ENCODE data around the gene HOXC12.

HOXC12 gene

DNA sequence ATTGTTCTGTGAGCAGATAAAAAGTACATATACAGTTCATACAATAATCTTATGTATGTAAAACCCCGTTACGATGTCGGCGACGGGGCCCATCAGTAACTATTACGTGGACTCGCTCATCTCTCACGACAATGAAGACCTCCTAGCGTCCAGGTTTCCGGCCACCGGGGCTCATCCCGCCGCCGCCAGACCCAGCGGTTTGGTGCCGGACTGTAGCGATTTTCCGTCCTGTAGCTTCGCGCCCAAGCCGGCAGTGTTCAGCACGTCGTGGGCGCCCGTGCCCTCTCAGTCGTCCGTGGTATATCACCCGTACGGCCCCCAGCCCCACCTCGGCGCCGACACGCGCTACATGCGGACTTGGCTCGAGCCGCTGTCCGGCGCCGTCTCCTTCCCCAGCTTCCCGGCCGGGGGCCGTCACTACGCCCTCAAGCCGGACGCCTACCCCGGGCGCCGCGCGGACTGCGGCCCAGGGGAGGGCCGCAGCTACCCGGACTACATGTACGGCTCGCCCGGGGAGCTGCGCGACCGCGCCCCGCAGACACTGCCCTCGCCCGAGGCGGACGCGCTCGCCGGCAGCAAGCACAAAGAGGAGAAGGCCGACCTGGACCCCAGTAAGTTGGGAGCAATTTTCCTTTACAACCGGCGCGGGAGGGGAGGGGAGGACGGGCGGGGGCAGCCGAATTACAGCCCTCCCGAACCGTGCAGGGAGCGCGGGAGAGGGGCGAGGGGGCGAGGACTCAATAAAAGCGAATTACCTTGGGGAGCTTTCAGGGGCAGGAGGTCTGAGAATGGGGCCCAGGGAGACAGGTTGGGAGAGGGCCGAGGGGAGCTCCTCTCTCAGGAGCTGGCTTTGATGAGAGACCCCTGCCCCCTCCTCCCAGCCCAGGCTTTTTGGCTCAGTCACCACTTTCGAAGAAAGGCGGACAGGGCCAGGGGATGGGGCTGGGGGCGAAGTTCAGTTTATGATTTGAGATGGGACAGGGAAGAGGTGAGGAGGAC is 45.7 kb downstream of the HOXC12 start, which contains the start of gene HOXC9 (continued):
- peak; percentile 12; the same call in 1 of the 2 replicates for TF ChIP-seq ZBTB17 (tag by site-specific recombination; IDR thresholded peaks at IDR 0.05)
- TF ChIP-seq, protein P1, sequence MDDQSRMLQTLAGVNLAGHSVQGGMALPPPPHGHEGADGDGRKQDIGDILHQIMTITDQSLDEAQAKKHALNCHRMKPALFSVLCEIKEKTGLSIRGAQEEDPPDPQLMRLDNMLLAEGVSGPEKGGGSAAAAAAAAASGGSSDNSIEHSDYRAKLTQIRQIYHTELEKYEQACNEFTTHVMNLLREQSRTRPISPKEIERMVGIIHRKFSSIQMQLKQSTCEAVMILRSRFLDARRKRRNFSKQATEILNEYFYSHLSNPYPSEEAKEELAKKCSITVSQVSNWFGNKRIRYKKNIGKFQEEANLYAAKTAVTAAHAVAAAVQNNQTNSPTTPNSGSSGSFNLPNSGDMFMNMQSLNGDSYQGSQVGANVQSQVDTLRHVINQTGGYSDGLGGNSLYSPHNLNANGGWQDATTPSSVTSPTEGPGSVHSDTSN (CRISPR knock-in tag; IDR thresholded peaks at IDR 0.05), result 0 out of 2 replicates have a peak, but pooled peaks have one; percentile 69
- TF ChIP-seq ZNF366 (tag by site-specific recombination; conservative IDR thresholded peaks at IDR 0.05), result 0 out of 2 replicates have a peak, but pooled peaks have one; percentile 7
- TF ChIP-seq GLI4 (tag by site-specific recombination; IDR thresholded peaks at IDR 0.05), result 0 out of 2 replicates have a peak, but pooled peaks have one; percentile 24
- no peak for TF ChIP-seq ZNF549 (tag by site-specific recombination; IDR thresholded peaks at IDR 0.05)
- TF ChIP-seq, protein P2, sequence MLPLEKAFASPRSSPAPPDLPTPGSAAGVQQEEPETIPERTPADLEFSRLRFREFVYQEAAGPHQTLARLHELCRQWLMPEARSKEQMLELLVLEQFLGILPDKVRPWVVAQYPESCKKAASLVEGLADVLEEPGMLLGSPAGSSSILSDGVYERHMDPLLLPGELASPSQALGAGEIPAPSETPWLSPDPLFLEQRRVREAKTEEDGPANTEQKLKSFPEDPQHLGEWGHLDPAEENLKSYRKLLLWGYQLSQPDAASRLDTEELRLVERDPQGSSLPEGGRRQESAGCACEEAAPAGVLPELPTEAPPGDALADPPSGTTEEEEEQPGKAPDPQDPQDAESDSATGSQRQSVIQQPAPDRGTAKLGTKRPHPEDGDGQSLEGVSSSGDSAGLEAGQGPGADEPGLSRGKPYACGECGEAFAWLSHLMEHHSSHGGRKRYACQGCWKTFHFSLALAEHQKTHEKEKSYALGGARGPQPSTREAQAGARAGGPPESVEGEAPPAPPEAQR (tag by site-specific recombination; IDR thresholded peaks at IDR 0.05), result 0 out of 2 replicates have a peak, but pooled peaks have one; percentile 9
- peak; percentile 47; the same call in 1 of the 2 replicates for TF ChIP-seq ZNF785 (tag by site-specific recombination; IDR thresholded peaks at IDR 0.05)
- 0 out of 2 replicates have a peak, but pooled peaks have one; percentile 7 for TF ChIP-seq ZFP69B (tag by site-specific recombination; IDR thresholded peaks at IDR 0.05)
- TF ChIP-seq, protein P3, sequence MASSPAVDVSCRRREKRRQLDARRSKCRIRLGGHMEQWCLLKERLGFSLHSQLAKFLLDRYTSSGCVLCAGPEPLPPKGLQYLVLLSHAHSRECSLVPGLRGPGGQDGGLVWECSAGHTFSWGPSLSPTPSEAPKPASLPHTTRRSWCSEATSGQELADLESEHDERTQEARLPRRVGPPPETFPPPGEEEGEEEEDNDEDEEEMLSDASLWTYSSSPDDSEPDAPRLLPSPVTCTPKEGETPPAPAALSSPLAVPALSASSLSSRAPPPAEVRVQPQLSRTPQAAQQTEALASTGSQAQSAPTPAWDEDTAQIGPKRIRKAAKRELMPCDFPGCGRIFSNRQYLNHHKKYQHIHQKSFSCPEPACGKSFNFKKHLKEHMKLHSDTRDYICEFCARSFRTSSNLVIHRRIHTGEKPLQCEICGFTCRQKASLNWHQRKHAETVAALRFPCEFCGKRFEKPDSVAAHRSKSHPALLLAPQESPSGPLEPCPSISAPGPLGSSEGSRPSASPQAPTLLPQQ (tag by site-specific recombination; IDR thresholded peaks at IDR 0.05), result peak; percentile 30; the same call in 1 of the 2 replicates
- TF ChIP-seq ZNF600 (tag by site-specific recombination; IDR thresholded peaks at IDR 0.05), result peak; percentile 96
- peak; percentile 49 for TF ChIP-seq KLF9 (tag by site-specific recombination; IDR thresholded peaks at IDR 0.05; ENCODE audit: low read depth)
- peak; percentile 36; the same call in 1 of the 2 replicates for TF ChIP-seq ZSCAN16 (tag by site-specific recombination; IDR thresholded peaks at IDR 0.05)
- peak; percentile 39; the same call in 1 of the 2 replicates for TF ChIP-seq WT1 (tag by site-specific recombination; IDR thresholded peaks at IDR 0.05)
- TF ChIP-seq ZNF19 (tag by site-specific recombination; IDR thresholded peaks at IDR 0.05; ENCODE audit: low read depth), result no peak
- TF ChIP-seq, protein P4, sequence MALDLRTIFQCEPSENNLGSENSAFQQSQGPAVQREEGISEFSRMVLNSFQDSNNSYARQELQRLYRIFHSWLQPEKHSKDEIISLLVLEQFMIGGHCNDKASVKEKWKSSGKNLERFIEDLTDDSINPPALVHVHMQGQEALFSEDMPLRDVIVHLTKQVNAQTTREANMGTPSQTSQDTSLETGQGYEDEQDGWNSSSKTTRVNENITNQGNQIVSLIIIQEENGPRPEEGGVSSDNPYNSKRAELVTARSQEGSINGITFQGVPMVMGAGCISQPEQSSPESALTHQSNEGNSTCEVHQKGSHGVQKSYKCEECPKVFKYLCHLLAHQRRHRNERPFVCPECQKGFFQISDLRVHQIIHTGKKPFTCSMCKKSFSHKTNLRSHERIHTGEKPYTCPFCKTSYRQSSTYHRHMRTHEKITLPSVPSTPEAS (tag by site-specific recombination; IDR thresholded peaks at IDR 0.05), result peak; percentile 48; the same call in 1 of the 2 replicates
- peak; percentile 35 for TF ChIP-seq EGR2 (tag by site-specific recombination; IDR thresholded peaks at IDR 0.05; ENCODE audit: low read depth)
- no peak; the same call in 1 of the 2 replicates for TF ChIP-seq ZEB2 (tag by site-specific recombination; IDR thresholded peaks at IDR 0.05)
- TF ChIP-seq ZBTB8A (tag by site-specific recombination; IDR thresholded peaks at IDR 0.05), result peak; percentile 72

Measured in HEK293 (cell line).